IPS-18c (cell line): Measurements from ENCODE around the gene FARS2.
"Not testable (repeated sequence)": the region's sequence is repeated elsewhere in the genome, so short reads cannot be mapped to it uniquely, and the experiment has no call there.

Experiments used
- H3K4me3 ChIP-seq: 2 replicates; pipeline ENCODE4 v1.7.0; 2013; ENCODE audit warnings: low read depth, mild to moderate bottlenecking, low read length, moderate library complexity; ENCODE audit not compliant: insufficient read depth
- H3K9me3 ChIP-seq: one replicate; pipeline ENCODE4 v1.6.1; 2013; ENCODE audit warnings: mild to moderate bottlenecking, low read length, moderate library complexity; ENCODE audit not compliant: control insufficient read depth, insufficient read depth

Gene FARS2

GRCh38 chr6:5537132-5537531 lies 275.8 kb downstream of the FARS2 start:
- no peaks in the 10 kb centered on the region for H3K9me3 ChIP-seq
- no peak overlapping the region for H3K4me3 ChIP-seq

- Histone ChIP-seq H3K9me3 (no peaks in the 10 kb centered on the region), H3K4me3 (no peak overlapping the region)
These were observed 276.7 kb downstream of the FARS2 start for GRCh38 chr6:5537967-5538366.

GRCh38 chr6:5540370-5540769 lies 279.1 kb downstream of the FARS2 start:
- Histone ChIP-seq H3K9me3 (no peaks in the 10 kb centered on the region), H3K4me3 (no peak overlapping the region)

- Histone ChIP-seq H3K4me3 (no peak overlapping the region), H3K9me3 (no peaks in the 10 kb centered on the region)
These were observed 279.7 kb downstream of the FARS2 start for GRCh38 chr6:5541025-5541424.

GRCh38 chr6:5541751-5542432 lies 280.6 kb downstream of the FARS2 start:
- H3K4me3 ChIP-seq = no peak overlapping the region
- H3K9me3 ChIP-seq = no peaks in the 10 kb centered on the region

- peaks cover 5% of the 10 kb centered on the region for H3K9me3 ChIP-seq
- no peak overlapping the region for H3K4me3 ChIP-seq
These were observed 286.2 kb downstream of the FARS2 start for GRCh38 chr6:5547556-5547955.

GRCh38 chr6:5550631-5551030 lies 289.3 kb downstream of the FARS2 start:
- H3K9me3 ChIP-seq = peaks cover 5% of the 10 kb centered on the region
- no peak overlapping the region for H3K4me3 ChIP-seq

- Histone ChIP-seq H3K9me3 (peaks cover 5% of the 10 kb centered on the region), H3K4me3 (no peak overlapping the region)
These were observed 290.9 kb downstream of the FARS2 start for GRCh38 chr6:5552243-5552642.

GRCh38 chr6:5553767-5554166 lies 292.5 kb downstream of the FARS2 start:
- H3K4me3 ChIP-seq = no peak overlapping the region

GRCh38 chr6:5554226-5554625 lies 292.9 kb downstream of the FARS2 start:
- no peak overlapping the region for H3K4me3 ChIP-seq

More at GRCh38 chr6:5553767-5554166, 292.5 kb downstream of the FARS2 start:
- H3K9me3 ChIP-seq = peaks cover 5% of the 10 kb centered on the region

GRCh38 chr6:5556011-5556410 lies 294.7 kb downstream of the FARS2 start:
- no peaks in the 10 kb centered on the region for H3K9me3 ChIP-seq

More at GRCh38 chr6:5554226-5554625, 292.9 kb downstream of the FARS2 start:
- peaks cover 5% of the 10 kb centered on the region for H3K9me3 ChIP-seq

GRCh38 chr6:5557506-5557905 lies 296.2 kb downstream of the FARS2 start:
- Histone ChIP-seq H3K4me3 (no peak overlapping the region), H3K9me3 (no peaks in the 10 kb centered on the region)

More at GRCh38 chr6:5556011-5556410, 294.7 kb downstream of the FARS2 start:
- H3K4me3 ChIP-seq = no peak overlapping the region

GRCh38 chr6:5559651-5560050 lies 298.3 kb downstream of the FARS2 start:
- H3K9me3 ChIP-seq = no peaks in the 10 kb centered on the region

GRCh38 chr6:5562277-5562676 lies 301.0 kb downstream of the FARS2 start:
- Histone ChIP-seq H3K9me3 (no peaks in the 10 kb centered on the region), H3K4me3 (no peak overlapping the region)

More at GRCh38 chr6:5559651-5560050, 298.3 kb downstream of the FARS2 start:
- no peak overlapping the region for H3K4me3 ChIP-seq

GRCh38 chr6:5563086-5563485 lies 301.8 kb downstream of the FARS2 start:
- Histone ChIP-seq H3K4me3 (no peak overlapping the region), H3K9me3 (no peaks in the 10 kb centered on the region)

- H3K9me3 ChIP-seq, H3K4me3 ChIP-seq: not testable (repeated sequence)
These were observed 303.4 kb downstream of the FARS2 start for GRCh38 chr6:5564746-5565145.

GRCh38 chr6:5565971-5566370 lies 304.7 kb downstream of the FARS2 start:
- H3K9me3 ChIP-seq = no peaks in the 10 kb centered on the region

GRCh38 chr6:5566718-5567117 lies 305.4 kb downstream of the FARS2 start:
- Histone ChIP-seq H3K9me3 (no peaks in the 10 kb centered on the region), H3K4me3 (no peak overlapping the region)

More at GRCh38 chr6:5565971-5566370, 304.7 kb downstream of the FARS2 start:
- no peak overlapping the region for H3K4me3 ChIP-seq

- Histone ChIP-seq H3K9me3 (no peaks in the 10 kb centered on the region), H3K4me3 (no peak overlapping the region)
These were observed 306.0 kb downstream of the FARS2 start for GRCh38 chr6:5567352-5567751.
